Stomach (tissue), 9 donors: ENCODE data around the gene DUSP12. TPM values are rescaled to one million over a fixed set of nuclear protein-coding genes. Genes with fewer than 3 reads are reported as not detected.

Source experiments
- DNase-seq, 2 donors: peaks; one replicate each; pipeline versions ENCODE4 v3.0.0 to v3.0.0-alpha.2; 2013 to 2019
- H3K27ac ChIP-seq, 5 donors: fragments of 200-600 bp in 4 of 5; sonication (generic) in 4 of 5; one replicate each; pipeline ENCODE4 v1.5.1; 2013 to 2019; ENCODE audit warnings: mild to moderate bottlenecking in 1 of 5, moderate library complexity in 1 of 5
- H3K27me3 ChIP-seq, 3 donors: fragments of 200-600 bp; sonication (generic); one replicate each; pipeline ENCODE4 v1.5.1; 2017 to 2019; ENCODE audit warnings: mixed run types in 1 of 3
- H3K36me3 ChIP-seq, 4 donors: fragments of 200-600 bp; sonication (generic); 1 replicate in 3 of 4; 2 replicates in 1 of 4; pipeline ENCODE4 v1.5.1; 2016 to 2019
- H3K4me1 ChIP-seq, 4 donors: fragments of 200-600 bp; sonication (generic); one replicate each; pipeline ENCODE4 v1.5.1; 2016 to 2019
- H3K4me3 ChIP-seq, 4 donors: fragments of 200-600 bp; sonication (generic) in 3 of 4; one replicate each; pipeline ENCODE4 v1.5.1; 2016 to 2019; ENCODE audit warnings: mild to moderate bottlenecking in 1 of 4
- H3K9me3 ChIP-seq, 4 donors: fragments of 200-600 bp; sonication (generic); one replicate each; pipeline ENCODE4 v1.5.1; 2016 to 2019
- EP300 ChIP-seq: sonication (generic); formaldehyde crosslinking; IDR thresholded peaks from one replicate; pipeline ENCODE4 v1.6.1; 2017; ENCODE audit warnings: antibody characterized with exemption
- POLR2A ChIP-seq, 4 donors: fragments of 450-650 bp; IDR thresholded peaks; one replicate each; pipeline ENCODE4 v1.6.1; 2016; ENCODE audit warnings: antibody characterized with exemption in 4 of 4, control low read depth in 2 of 4, mild to moderate bottlenecking in 1 of 4, moderate library complexity in 1 of 4
- POLR2AphosphoS5 ChIP-seq, 3 donors: sonication (generic); formaldehyde crosslinking; IDR thresholded peaks; one replicate each; pipeline ENCODE4 v1.6.1; 2016; ENCODE audit warnings: antibody characterized with exemption in 3 of 3
- WGBS, 5 donors: extraction: QIAGEN DNeasy Blood & Tissue Kit in 3 of 5; methylation state at CpG; one replicate each; pipeline versions ENCODE4 v1.1.5 to v1.1.7; 2013 to 2018; 5-methylcytosine and 5-hydroxymethylcytosine counted together
- intact Hi-C: fragments of 100-400 bp; cut with DNase I; formaldehyde crosslinking; loops from one replicate; pipeline ENCODE4 v1.15.1; 2023; ENCODE audit warnings: low total_unique reads
- polyA plus RNA-seq, 3 donors: library from polyadenylated mRNA; stranded (reverse); fragments of 200-250 nt; gene quantifications; one replicate each; pipeline ENCODE4 v1.2.3, GENCODE V29; 2013
- total RNA-seq, 5 donors: library from RNA; depleted of rRNA; stranded (reverse); fragments of >200 nt; gene quantifications; one replicate each; pipeline versions ENCODE4 v1.1.0 to v1.2.3, GENCODE V29; 2014 to 2016
- TF ChIP-seq, protein P1 (sequence below), 7 experiments: fragments of 450-650 bp in 4 of 7; fragments of 200-600 bp in 3 of 7; sonication (generic) in 3 of 7; IDR thresholded peaks; one replicate each; pipeline ENCODE4 v1.5.1; 2016 to 2019; ENCODE audit warnings: antibody characterized with exemption in 7 of 7, control low read depth in 2 of 7, mild to moderate bottlenecking in 1 of 7
- donor health status: healthy with polysubstance abuse.
- donor health status: Bipolar disorder and iron deficiency.
- donor health status: healthy.

DUSP12 gene
- total and polyA plus RNA-seq, 8 donors = 1.8 to 39.1 (median 21.2) TPM

DNA sequence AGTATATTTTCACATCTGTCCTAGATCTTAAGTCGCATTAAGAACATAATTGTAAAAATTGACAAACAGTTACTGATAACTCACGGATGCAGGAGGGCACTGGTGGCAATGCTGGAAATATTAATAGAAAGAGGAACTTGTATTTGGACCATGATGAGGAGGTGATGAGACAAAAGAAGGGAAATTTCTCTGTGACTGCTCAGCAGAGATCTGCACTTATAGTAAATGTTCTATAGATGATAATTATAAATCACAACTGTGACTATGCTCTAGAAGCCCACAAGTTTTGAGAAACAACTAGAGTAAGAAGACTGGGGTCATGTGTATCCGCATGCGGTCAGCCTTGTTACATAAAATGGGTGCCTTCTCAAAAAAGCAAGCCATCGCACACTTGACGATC lies 8.7 kb upstream of the DUSP12 start:
- Histone ChIP-seq H3K9me3 (no peaks in the 10 kb centered on the region), H3K27ac (peak overlapping the region in 1 of 5 donors; percentile 21), H3K27me3 (peaks cover 0 to 27% (median 0%) of the 10 kb centered on the region in 3 donors), H3K36me3 (no peaks in the 10 kb centered on the region), H3K4me3 (no peak overlapping the region), H3K4me1 (peaks cover 0 to 19% (median 3%) of the 10 kb centered on the region in 4 donors)
- DNase-seq = no peak
- TF ChIP-seq EP300 (no peak), POLR2AphosphoS5 (IDR thresholded peaks at IDR 0.05) (no peak), POLR2A (IDR thresholded peaks at IDR 0.05) (no peak)
- TF ChIP-seq, protein P1, sequence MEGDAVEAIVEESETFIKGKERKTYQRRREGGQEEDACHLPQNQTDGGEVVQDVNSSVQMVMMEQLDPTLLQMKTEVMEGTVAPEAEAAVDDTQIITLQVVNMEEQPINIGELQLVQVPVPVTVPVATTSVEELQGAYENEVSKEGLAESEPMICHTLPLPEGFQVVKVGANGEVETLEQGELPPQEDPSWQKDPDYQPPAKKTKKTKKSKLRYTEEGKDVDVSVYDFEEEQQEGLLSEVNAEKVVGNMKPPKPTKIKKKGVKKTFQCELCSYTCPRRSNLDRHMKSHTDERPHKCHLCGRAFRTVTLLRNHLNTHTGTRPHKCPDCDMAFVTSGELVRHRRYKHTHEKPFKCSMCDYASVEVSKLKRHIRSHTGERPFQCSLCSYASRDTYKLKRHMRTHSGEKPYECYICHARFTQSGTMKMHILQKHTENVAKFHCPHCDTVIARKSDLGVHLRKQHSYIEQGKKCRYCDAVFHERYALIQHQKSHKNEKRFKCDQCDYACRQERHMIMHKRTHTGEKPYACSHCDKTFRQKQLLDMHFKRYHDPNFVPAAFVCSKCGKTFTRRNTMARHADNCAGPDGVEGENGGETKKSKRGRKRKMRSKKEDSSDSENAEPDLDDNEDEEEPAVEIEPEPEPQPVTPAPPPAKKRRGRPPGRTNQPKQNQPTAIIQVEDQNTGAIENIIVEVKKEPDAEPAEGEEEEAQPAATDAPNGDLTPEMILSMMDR (IDR thresholded peaks at IDR 0.05) = no peak
- 73 to 85% (median 81%) methylated on average over 6 of the region's 6 CpGs for WGBS, 5 donors
- intact Hi-C loops = loop anchor here (10.0 kb wide), 2 partner anchors 96 to 256 kb away; no protein-coding TSS in a partner anchor

DNA sequence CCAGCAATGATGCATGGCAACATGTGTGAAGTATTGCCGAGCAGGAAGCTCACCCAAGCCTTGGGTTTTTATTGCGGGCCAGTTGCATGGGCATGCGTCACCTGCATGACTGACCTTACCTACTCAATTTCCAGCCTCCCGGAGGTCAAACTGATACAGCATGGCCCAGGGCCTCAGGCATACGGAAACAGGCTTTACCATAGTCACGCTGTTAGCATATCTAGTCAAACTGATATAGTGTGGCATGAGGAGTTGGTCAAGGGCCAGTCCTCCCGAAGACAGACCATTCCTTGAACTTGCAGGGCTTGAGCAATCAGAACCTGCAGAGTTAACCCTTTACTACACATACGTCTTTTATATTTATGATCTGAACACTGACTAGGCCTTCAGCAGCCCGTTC lies 6.4 kb upstream of the DUSP12 start:
- intact Hi-C loops = loop anchor here (10.0 kb wide), 2 partner anchors 98 to 258 kb away; no protein-coding TSS in a partner anchor
- Histone ChIP-seq H3K36me3 (no peaks in the 10 kb centered on the region), H3K9me3 (no peaks in the 10 kb centered on the region), H3K27ac (peak overlapping the region in 1 of 5 donors; percentile 54), H3K4me3 (no peak overlapping the region), H3K4me1 (peaks cover 0 to 19% (median 3%) of the 10 kb centered on the region in 4 donors), H3K27me3 (peaks cover 0 to 13% (median 0%) of the 10 kb centered on the region in 3 donors)
- 40 to 66% (median 59%) methylated on average over 9 of the region's 9 CpGs for WGBS, 5 donors
- TF ChIP-seq POLR2AphosphoS5 (IDR thresholded peaks at IDR 0.05) = peak in 2 of 3 donors; percentile 38 to 71
- TF ChIP-seq EP300 = no peak
- peak; percentile 44 to 61 for DNase-seq

DNA sequence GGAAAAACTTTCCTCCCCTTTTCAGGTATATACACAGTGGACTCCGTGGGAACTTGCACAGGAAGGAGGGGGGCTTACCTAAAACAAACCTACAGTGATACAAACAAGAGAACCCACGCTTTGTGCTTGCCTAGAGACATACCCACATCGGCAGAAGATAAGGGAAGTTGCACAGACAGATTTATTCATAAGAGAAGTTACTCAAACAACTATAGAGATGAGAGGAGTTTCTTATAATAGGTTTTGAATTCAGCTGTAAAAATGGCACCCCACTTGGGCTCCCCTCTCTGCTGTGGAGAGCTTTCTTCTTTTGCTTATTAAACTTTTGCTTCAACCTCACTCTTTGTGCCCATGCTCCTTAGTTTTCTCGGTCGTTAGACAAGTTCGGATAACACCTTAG lies 1.8 kb upstream of the DUSP12 start:
- H3K4me1 ChIP-seq = peaks cover 9 to 33% (median 20%) of the 10 kb centered on the region in 4 donors
- H3K9me3 ChIP-seq = no peaks in the 10 kb centered on the region
- H3K4me3 ChIP-seq = no peak overlapping the region
- TF ChIP-seq, protein P1 (IDR thresholded peaks at IDR 0.05) = no peak
- no peak for TF ChIP-seq EP300
- TF ChIP-seq POLR2A (IDR thresholded peaks at IDR 0.05) = no peak
- no peak for TF ChIP-seq POLR2AphosphoS5 (IDR thresholded peaks at IDR 0.05)
- intact Hi-C loops = loop anchor here (10.0 kb wide), 2 partner anchors 103 to 263 kb away; no protein-coding TSS in a partner anchor
- H3K27ac ChIP-seq = no peak overlapping the region
- DNase-seq = no peak
- peaks cover 10 to 17% (median 17%) of the 10 kb centered on the region in 4 donors for H3K36me3 ChIP-seq
- H3K27me3 ChIP-seq = no peaks in the 10 kb centered on the region
- 19 to 42% (median 29%) methylated on average over 6 of the region's 6 CpGs for WGBS, 5 donors

DNA sequence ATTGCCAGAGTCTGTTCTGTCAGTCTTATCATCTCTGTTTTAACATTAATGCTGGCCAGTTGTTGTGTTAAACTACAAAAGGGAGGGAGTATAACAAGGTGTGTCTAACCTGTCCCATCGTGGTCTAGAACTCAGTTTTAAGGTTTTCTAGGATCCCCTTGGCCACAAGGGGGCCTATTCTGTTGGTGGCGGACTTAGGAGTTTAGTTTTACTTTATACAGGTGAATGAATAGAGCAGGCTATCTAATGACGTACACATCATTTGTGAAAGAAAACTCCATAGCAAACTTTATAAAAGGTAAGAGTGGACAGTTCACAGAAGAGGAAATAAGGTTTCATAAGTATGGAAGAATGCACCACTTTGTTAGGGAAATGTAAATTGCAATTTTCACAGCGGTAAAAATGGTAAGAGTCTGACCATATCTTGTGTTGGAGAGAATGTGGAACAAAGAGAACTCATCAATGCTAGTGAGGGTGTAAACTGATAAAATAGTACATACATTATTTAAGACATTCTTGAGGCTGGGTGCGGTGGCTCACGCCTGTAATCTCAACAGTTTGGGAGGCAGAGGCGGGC lies 14.0 kb downstream of the DUSP12 start:
- Histone ChIP-seq H3K9me3 (no peaks in the 10 kb centered on the region), H3K4me1 (peaks cover 19 to 35% (median 21%) of the 10 kb centered on the region in 4 donors), H3K27me3 (no peaks in the 10 kb centered on the region), H3K4me3 (no peak overlapping the region), H3K27ac (no peak overlapping the region), H3K36me3 (peaks cover 0 to 15% (median 12%) of the 10 kb centered on the region in 4 donors)
- 45 to 60% (median 54%) methylated on average over 7 of the region's 7 CpGs for WGBS, 5 donors
- intact Hi-C loops = no loop called here
- TF ChIP-seq POLR2AphosphoS5 (IDR thresholded peaks at IDR 0.05) = no peak
- TF ChIP-seq, protein P1 (IDR thresholded peaks at IDR 0.05) = peak in 3 of 7 experiments; percentile 41 to 49 (median 46)
- DNase-seq = peak; percentile 45 to 57
